Stimulated activated CD8-positive, alpha-beta memory T cell treated with anti-CD3 and anti-CD28 coated beads, Interleukin-12 subunit alpha, Interleukin-12 subunit beta, amount 100 ng/mL, for 4 hours (primary cell): Measurements from ENCODE around the gene ZFYVE19.

Experiments
- DNase-seq: peaks from one replicate; pipeline ENCODE4 v3.0.0-alpha.2; 2020; ENCODE audit warnings: low read depth

The ZFYVE19 gene

GRCh38 chr15:40775740-40776536 is 31.0 kb upstream of the ZFYVE19 start:
- no peak for DNase-seq

- no peak for DNase-seq
These were observed 30.2 kb upstream of the ZFYVE19 start for GRCh38 chr15:40776537-40777141.

- peak; percentile 63 for DNase-seq
These were observed 24.2 kb upstream of the ZFYVE19 start for GRCh38 chr15:40782609-40783227.

GRCh38 chr15:40785164-40785563 is 21.7 kb upstream of the ZFYVE19 start:
- no peak for DNase-seq

GRCh38 chr15:40785814-40786213 is 21.1 kb upstream of the ZFYVE19 start:
- DNase-seq = no peak

- DNase-seq = peak; percentile 50
These were observed 19.5 kb upstream of the ZFYVE19 start for GRCh38 chr15:40787344-40787841.

- DNase-seq = no peak
These were observed 18.9 kb upstream of the ZFYVE19 start for GRCh38 chr15:40787991-40788390.

GRCh38 chr15:40789119-40789518 is 17.8 kb upstream of the ZFYVE19 start:
- no peak for DNase-seq

- DNase-seq = no peak
These were observed 16.9 kb upstream of the ZFYVE19 start for GRCh38 chr15:40789999-40790398.

GRCh38 chr15:40790718-40791117 is 16.2 kb upstream of the ZFYVE19 start:
- no peak for DNase-seq

GRCh38 chr15:40792394-40792793 is 14.5 kb upstream of the ZFYVE19 start:
- DNase-seq = no peak

GRCh38 chr15:40793216-40793989 is 13.5 kb upstream of the ZFYVE19 start:
- DNase-seq = no peak

- DNase-seq = no peak
These were observed 10.8 kb upstream of the ZFYVE19 start for GRCh38 chr15:40796041-40796440.

- no peak for DNase-seq
These were observed 10.4 kb upstream of the ZFYVE19 start for GRCh38 chr15:40796512-40796911.

GRCh38 chr15:40799523-40799922 is 7.4 kb upstream of the ZFYVE19 start:
- DNase-seq = no peak

GRCh38 chr15:40803076-40803475 is 3.8 kb upstream of the ZFYVE19 start:
- no peak for DNase-seq

- DNase-seq = no peak
These were observed 3.2 kb upstream of the ZFYVE19 start for GRCh38 chr15:40803688-40804087.

GRCh38 chr15:40806672-40807027 is 239 bp upstream of the ZFYVE19 start:
- no peak for DNase-seq

- DNase-seq = no peak
These were observed 1.1 kb downstream of the ZFYVE19 start for GRCh38 chr15:40807888-40808461.

- no peak for DNase-seq
These were observed 2.1 kb downstream of the ZFYVE19 start for GRCh38 chr15:40808861-40809450.

- no peak for DNase-seq
These were observed 6.0 kb downstream of the ZFYVE19 start for GRCh38 chr15:40812721-40813425.
